HUES64 (cell line): ENCODE measurements around the gene SRSF7.

Experiments used
- H3K27ac ChIP-seq: 2 replicates; pipeline ENCODE4 v1.7.0; 2013; ENCODE audit warnings: low read depth, low read length, inconsistent platforms
- H3K27me3 ChIP-seq: 2 replicates; pipeline ENCODE4 v1.6.1; 2013; ENCODE audit warnings: mild to moderate bottlenecking, low read length; ENCODE audit not compliant: insufficient read depth
- H3K36me3 ChIP-seq: 2 replicates; pipeline ENCODE4 v1.6.1; 2013; ENCODE audit warnings: mild to moderate bottlenecking, low read length; ENCODE audit not compliant: insufficient read depth
- H3K4me1 ChIP-seq: 2 replicates; pipeline ENCODE4 v1.6.1; 2013; ENCODE audit warnings: mild to moderate bottlenecking, low read length, moderate library complexity; ENCODE audit not compliant: insufficient read depth
- H3K4me3 ChIP-seq: 2 replicates; pipeline ENCODE4 v1.5.1; 2013; ENCODE audit warnings: mild to moderate bottlenecking, low read length, moderate library complexity
- H3K9ac ChIP-seq: 2 replicates; pipeline ENCODE4 v1.6.1; 2013; ENCODE audit warnings: mild to moderate bottlenecking, low read depth, low read length
- H3K9me3 ChIP-seq: 2 replicates; pipeline ENCODE4 v1.6.1; 2013; ENCODE audit warnings: low read depth, low read length; ENCODE audit not compliant: insufficient read depth
- WGBS: fragments of 150-250, 120-280 bp; methylation state at CpG from one replicate; pipeline ENCODE4 v1.1.7; 2013; ENCODE audit warnings: missing lambda C conversion rate; 5-methylcytosine and 5-hydroxymethylcytosine counted together

Gene SRSF7

GRCh38 chr2:38701542-38701941, 49.6 kb downstream of the SRSF7 start:
- Histone ChIP-seq H3K9ac (no peak overlapping the region), H3K4me1 (no peaks in the 10 kb centered on the region), H3K4me3 (no peak overlapping the region), H3K36me3 (no peaks in the 10 kb centered on the region), H3K9me3 (no peaks in the 10 kb centered on the region), H3K27me3 (no peaks in the 10 kb centered on the region), H3K27ac (no peak overlapping the region)
- 94% methylated on average over 3 of the region's 4 CpGs for WGBS

- Histone ChIP-seq H3K36me3 (no peaks in the 10 kb centered on the region), H3K4me3 (no peak overlapping the region), H3K27me3 (no peaks in the 10 kb centered on the region), H3K9me3 (no peaks in the 10 kb centered on the region), H3K4me1 (no peaks in the 10 kb centered on the region), H3K9ac (no peak overlapping the region), H3K27ac (no peak overlapping the region)
Measured at GRCh38 chr2:38700881-38701458, 50.2 kb downstream of the SRSF7 start.

GRCh38 chr2:38700113-38700785, 50.9 kb downstream of the SRSF7 start:
- no peak overlapping the region for H3K27ac ChIP-seq
- no peaks in the 10 kb centered on the region for H3K4me1 ChIP-seq
- no peak overlapping the region for H3K9ac ChIP-seq
- H3K4me3 ChIP-seq, result no peak overlapping the region
- H3K27me3 ChIP-seq, result no peaks in the 10 kb centered on the region
- no peaks in the 10 kb centered on the region for H3K9me3 ChIP-seq
- no peaks in the 10 kb centered on the region for H3K36me3 ChIP-seq
- 97% methylated on average over 8 of the region's 9 CpGs for WGBS

- Histone ChIP-seq H3K9me3 (no peaks in the 10 kb centered on the region), H3K36me3 (no peaks in the 10 kb centered on the region), H3K27ac (no peak overlapping the region), H3K9ac (no peak overlapping the region), H3K4me3 (no peak overlapping the region), H3K27me3 (no peaks in the 10 kb centered on the region), H3K4me1 (no peaks in the 10 kb centered on the region)
- WGBS, result 98% methylated on average over 4 of the region's 5 CpGs
Measured at GRCh38 chr2:38698467-38699003, 52.6 kb downstream of the SRSF7 start.

GRCh38 chr2:38697116-38697840, 53.9 kb downstream of the SRSF7 start:
- Histone ChIP-seq H3K9ac (no peak overlapping the region), H3K4me1 (no peaks in the 10 kb centered on the region), H3K27me3 (no peaks in the 10 kb centered on the region), H3K36me3 (no peaks in the 10 kb centered on the region), H3K9me3 (no peaks in the 10 kb centered on the region), H3K27ac (no peak overlapping the region), H3K4me3 (no peak overlapping the region)
- 93% methylated on average over 8 of the region's 8 CpGs for WGBS
